BE2C (cell line): ENCODE data around the gene TSR3.

Source experiments
- DNase-seq: peaks from one replicate; pipeline ENCODE4 v3.0.0-alpha.2; 2020
- H3K27me3 ChIP-seq: fragments of 250-450 bp; sonication (Bioruptor Pico); 2 replicates; pipeline ENCODE4 v1.5.1; 2020; ENCODE audit warnings: mild to moderate bottlenecking
- H3K36me3 ChIP-seq: fragments of 250-450 bp; sonication (Bioruptor Pico); 2 replicates; pipeline ENCODE4 v1.5.1; 2020; ENCODE audit warnings: mild to moderate bottlenecking
- H3K4me1 ChIP-seq: fragments of 250-450 bp; sonication (Bioruptor Pico); 2 replicates; pipeline ENCODE4 v1.5.1; 2020
- H3K4me3 ChIP-seq: 2 replicates; pipeline ENCODE4 v1.5.1; 2011; ENCODE audit warnings: low read depth, low read length
- H3K9me3 ChIP-seq: fragments of 250-450 bp; sonication (Bioruptor Pico); 2 replicates; pipeline ENCODE4 v1.5.1; 2020
- CTCF ChIP-seq: IDR thresholded peaks from 2 replicates; pipeline ENCODE4 v1.5.1; 2012; ENCODE audit warnings: mild to moderate bottlenecking, low read depth, low read length

The TSR3 gene

GRCh38 chr16:1312903-1313302, 38.8 kb downstream of the TSR3 start:
- no peaks in the 10 kb centered on the region for H3K4me1 ChIP-seq
- H3K4me3 ChIP-seq = no peak overlapping the region
- DNase-seq = no peak
- H3K36me3 ChIP-seq = peaks cover 57% of the 10 kb centered on the region
- no peaks in the 10 kb centered on the region for H3K27me3 ChIP-seq
- H3K9me3 ChIP-seq = no peaks in the 10 kb centered on the region
- TF ChIP-seq CTCF = no peak

GRCh38 chr16:1312467-1312816, 39.2 kb downstream of the TSR3 start:
- Histone ChIP-seq H3K9me3 (no peaks in the 10 kb centered on the region), H3K36me3 (peaks cover 52% of the 10 kb centered on the region), H3K4me1 (no peaks in the 10 kb centered on the region), H3K27me3 (no peaks in the 10 kb centered on the region), H3K4me3 (no peak overlapping the region)
- no peak for DNase-seq
- TF ChIP-seq CTCF = no peak

- Histone ChIP-seq H3K27me3 (no peaks in the 10 kb centered on the region), H3K36me3 (peaks cover 47% of the 10 kb centered on the region), H3K4me3 (peak overlapping the region; percentile 97), H3K9me3 (no peaks in the 10 kb centered on the region), H3K4me1 (no peaks in the 10 kb centered on the region)
- no peak for DNase-seq
- no peak for TF ChIP-seq CTCF
These were observed 39.8 kb downstream of the TSR3 start for GRCh38 chr16:1311738-1312466.

- Histone ChIP-seq H3K4me3 (peak overlapping the region; percentile 97), H3K36me3 (peaks cover 41% of the 10 kb centered on the region), H3K9me3 (no peaks in the 10 kb centered on the region), H3K27me3 (no peaks in the 10 kb centered on the region), H3K4me1 (no peaks in the 10 kb centered on the region)
- no peak for TF ChIP-seq CTCF
- DNase-seq = no peak
These were observed 40.4 kb downstream of the TSR3 start for GRCh38 chr16:1311212-1311737.

- no peaks in the 10 kb centered on the region for H3K27me3 ChIP-seq
- H3K36me3 ChIP-seq = peaks cover 36% of the 10 kb centered on the region
- H3K4me3 ChIP-seq = peak overlapping the region; percentile 97
- no peaks in the 10 kb centered on the region for H3K9me3 ChIP-seq
- H3K4me1 ChIP-seq = no peaks in the 10 kb centered on the region
- TF ChIP-seq CTCF = no peak
- no peak for DNase-seq
These were observed 40.9 kb downstream of the TSR3 start for GRCh38 chr16:1310832-1311200.

- Histone ChIP-seq H3K9me3 (no peaks in the 10 kb centered on the region), H3K4me1 (no peaks in the 10 kb centered on the region), H3K27me3 (no peaks in the 10 kb centered on the region), H3K4me3 (peak overlapping the region; percentile 97), H3K36me3 (peaks cover 29% of the 10 kb centered on the region)
- TF ChIP-seq CTCF = no peak
- no peak for DNase-seq
These were observed 41.5 kb downstream of the TSR3 start for GRCh38 chr16:1309888-1310831.
